ENCODE results near the gene APOA5. TPM values are rescaled to one million over a fixed set of nuclear protein-coding genes. Genes with fewer than 3 reads are reported as not detected.

Gene APOA5
- polyA plus RNA-seq, 1 of the 3 experiments (the other 2 are of a cell fraction), result not detected

DNA sequence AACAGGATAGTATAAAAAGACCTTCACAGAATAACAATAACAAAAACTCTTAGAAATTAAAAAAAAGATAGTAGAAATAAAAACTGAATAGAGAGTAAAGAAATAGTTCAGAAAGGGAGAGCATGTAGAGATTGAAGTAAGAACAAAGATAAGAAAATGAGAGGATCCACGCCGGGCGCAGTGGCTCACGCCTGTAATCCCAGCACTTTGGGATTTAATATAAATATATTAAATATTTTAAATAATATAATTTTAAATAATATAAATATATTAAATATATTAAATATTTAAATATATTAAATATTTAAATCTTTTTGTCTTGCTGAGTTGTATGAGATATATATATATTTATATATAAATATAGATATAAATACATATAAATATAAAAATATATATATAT, 20.4 kb upstream of the APOA5 start:
- Histone ChIP-seq H3K9me2 (no peaks in the 10 kb centered on the region), H3K27ac (ENCODE audit: low read depth in 2 of 2, low read length in 1 of 2) (no peak overlapping the region), H3K79me2 (ENCODE audit: insufficient read depth) (no peaks in the 10 kb centered on the region), H3K4me1 (ENCODE audit: control insufficient read depth in 1 of 2, insufficient read depth in 2 of 2, low read depth in 1 of 2, low read length in 1 of 2) (no peaks in the 10 kb centered on the region), H3K9me3 (no peaks in the 10 kb centered on the region), H2AFZ (ENCODE audit: low read depth) (no peak overlapping the region), H3K27me3 (ENCODE audit: insufficient read depth) (no peaks in the 10 kb centered on the region), H3K4me3 (ENCODE audit: low read depth in 2 of 2, low read length in 1 of 2) (no peak overlapping the region), H4K20me1 (ENCODE audit: insufficient read depth) (no peaks in the 10 kb centered on the region), H3K9ac (no peak overlapping the region), H3F3A (replicated peaks; ENCODE audit: insufficient read depth) (no peaks in the 10 kb centered on the region), H3K36me3 (replicated peaks in 1 of 2; ENCODE audit: control insufficient read depth in 1 of 2, insufficient read depth in 2 of 2, low read length in 1 of 2) (no peaks in the 10 kb centered on the region), H3K4me2 (no peak overlapping the region)
- CTCF ChIA-PET, result interaction anchor here (1.5 kb wide), 1 partner anchor 21 kb away, joined by 7 read pairs; the partner anchor contains the start of gene APOA5
- no peak for DNase-seq
- WGBS (ENCODE audit: low lambda C conversion rate), result 95% methylated on average over 4 of the region's 4 CpGs
- no peak for TF ChIP-seq POLR2AphosphoS5 (IDR thresholded peaks at IDR 0.05; ENCODE audit: low read depth, low read length)
- no peak for TF ChIP-seq RFX5 (IDR thresholded peaks at IDR 0.05; ENCODE audit: low read length)
- POLR2A ChIA-PET, result no interaction called here

DNA sequence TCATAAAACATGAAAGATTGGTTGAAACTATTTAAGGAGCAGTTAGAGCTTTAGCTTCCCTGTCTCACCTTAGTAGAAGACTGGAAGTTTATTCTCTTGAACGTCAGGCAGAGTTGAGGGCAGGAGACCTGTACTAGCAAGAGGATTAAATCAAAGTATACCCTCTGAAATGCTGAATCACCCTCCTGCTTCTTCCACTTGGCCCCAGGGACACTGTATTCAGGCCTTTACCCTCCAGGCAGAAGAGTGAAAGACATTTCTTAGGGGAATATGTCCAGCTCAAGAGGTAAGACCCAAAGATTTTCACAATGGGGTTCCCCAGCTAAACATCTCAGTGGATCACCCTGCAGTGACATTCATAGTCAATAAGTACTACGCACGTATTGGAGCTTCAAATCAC, 19.5 kb upstream of the APOA5 start:
- H3K79me2 ChIP-seq (ENCODE audit: insufficient read depth), result no peaks in the 10 kb centered on the region
- no peaks in the 10 kb centered on the region for H3F3A ChIP-seq (replicated peaks; ENCODE audit: insufficient read depth)
- no peak for TF ChIP-seq SMC3 (IDR thresholded peaks at IDR 0.05; ENCODE audit: low read depth, low read length)
- TF ChIP-seq RAD21 (IDR thresholded peaks at IDR 0.05; ENCODE audit: low read length), result no peak
- no peak for TF ChIP-seq TCF12 (IDR thresholded peaks at IDR 0.05)
- TF ChIP-seq, protein P1, sequence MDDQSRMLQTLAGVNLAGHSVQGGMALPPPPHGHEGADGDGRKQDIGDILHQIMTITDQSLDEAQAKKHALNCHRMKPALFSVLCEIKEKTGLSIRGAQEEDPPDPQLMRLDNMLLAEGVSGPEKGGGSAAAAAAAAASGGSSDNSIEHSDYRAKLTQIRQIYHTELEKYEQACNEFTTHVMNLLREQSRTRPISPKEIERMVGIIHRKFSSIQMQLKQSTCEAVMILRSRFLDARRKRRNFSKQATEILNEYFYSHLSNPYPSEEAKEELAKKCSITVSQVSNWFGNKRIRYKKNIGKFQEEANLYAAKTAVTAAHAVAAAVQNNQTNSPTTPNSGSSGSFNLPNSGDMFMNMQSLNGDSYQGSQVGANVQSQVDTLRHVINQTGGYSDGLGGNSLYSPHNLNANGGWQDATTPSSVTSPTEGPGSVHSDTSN (IDR thresholded peaks at IDR 0.05), result no peak
- TF ChIP-seq GABPA (IDR thresholded peaks at IDR 0.05; ENCODE audit: low read depth), result no peak
- no peak for TF ChIP-seq NFIC (IDR thresholded peaks at IDR 0.05; ENCODE audit: borderline replicate concordance)
- no peak for TF ChIP-seq FOXM1 (IDR thresholded peaks at IDR 0.05; ENCODE audit: low read depth)
- no peak overlapping the region for H2AFZ ChIP-seq (ENCODE audit: low read depth)
- H3K4me3 ChIP-seq (ENCODE audit: low read depth in 2 of 2, low read length in 1 of 2), result no peak overlapping the region
- no peaks in the 10 kb centered on the region for H3K4me1 ChIP-seq (ENCODE audit: control insufficient read depth in 1 of 2, insufficient read depth in 2 of 2, low read depth in 1 of 2, low read length in 1 of 2)
- no peaks in the 10 kb centered on the region for H3K9me3 ChIP-seq
- H3K4me2 ChIP-seq, result no peak overlapping the region
- ChIA-PET CTCF (interaction anchor here (1.4 kb wide), 1 partner anchor 20 kb away, joined by 4 read pairs; the partner anchor contains the start of gene APOA5), POLR2A (no interaction called here)
- 84% methylated on average over 3 of the region's 3 CpGs for WGBS (ENCODE audit: low lambda C conversion rate)
- H4K20me1 ChIP-seq (ENCODE audit: insufficient read depth), result no peaks in the 10 kb centered on the region
- no peaks in the 10 kb centered on the region for H3K36me3 ChIP-seq (replicated peaks in 1 of 2; ENCODE audit: control insufficient read depth in 1 of 2, insufficient read depth in 2 of 2, low read length in 1 of 2)
- H3K27ac ChIP-seq (ENCODE audit: low read depth in 2 of 2, low read length in 1 of 2), result no peak overlapping the region
- no peaks in the 10 kb centered on the region for H3K27me3 ChIP-seq (ENCODE audit: insufficient read depth)
- no peaks in the 10 kb centered on the region for H3K9me2 ChIP-seq
- H3K9ac ChIP-seq, result no peak overlapping the region
- no peak for DNase-seq

GRCh38 chr11:116808262-116809175, 16.8 kb upstream of the APOA5 start:
- H3K79me2 ChIP-seq (ENCODE audit: insufficient read depth), result no peaks in the 10 kb centered on the region
- H3K9me3 ChIP-seq, result no peaks in the 10 kb centered on the region
- WGBS (ENCODE audit: low lambda C conversion rate), result 75% methylated on average over 14 of the region's 14 CpGs
- no peak overlapping the region for H3K4me3 ChIP-seq (ENCODE audit: low read depth in 2 of 2, low read length in 1 of 2)
- no peak overlapping the region for H3K9ac ChIP-seq
- H3K27ac ChIP-seq (ENCODE audit: low read depth in 2 of 2, low read length in 1 of 2), result no peak overlapping the region
- no peak for TF ChIP-seq EZH2phosphoT487 (IDR thresholded peaks at IDR 0.05; ENCODE audit: borderline replicate concordance, low read depth)
- no peak for TF ChIP-seq GABPA (IDR thresholded peaks at IDR 0.05; ENCODE audit: low read depth)
- no peak for TF ChIP-seq FOXM1 (IDR thresholded peaks at IDR 0.05; ENCODE audit: low read depth)
- TF ChIP-seq FOSL2 (IDR thresholded peaks at IDR 0.05; ENCODE audit: borderline replicate concordance, low read depth), result no peak
- no peak for TF ChIP-seq FOXJ3 (CRISPR knock-in tag; IDR thresholded peaks at IDR 0.05)
- TF ChIP-seq RFX5 (IDR thresholded peaks at IDR 0.05; ENCODE audit: low read length), result no peak
- TF ChIP-seq POLR2AphosphoS5 (IDR thresholded peaks at IDR 0.05; ENCODE audit: low read depth, low read length), result no peak
- no peak for TF ChIP-seq JUND (IDR thresholded peaks at IDR 0.05)
- no peak for TF ChIP-seq SIN3A (IDR thresholded peaks at IDR 0.05; ENCODE audit: borderline replicate concordance, low read depth, low read length)
- no peak for TF ChIP-seq EP300 (IDR thresholded peaks at IDR 0.05; ENCODE audit: borderline replicate concordance in 1 of 2, low read depth in 1 of 2, low read length in 1 of 2)
- TF ChIP-seq, protein P2, sequence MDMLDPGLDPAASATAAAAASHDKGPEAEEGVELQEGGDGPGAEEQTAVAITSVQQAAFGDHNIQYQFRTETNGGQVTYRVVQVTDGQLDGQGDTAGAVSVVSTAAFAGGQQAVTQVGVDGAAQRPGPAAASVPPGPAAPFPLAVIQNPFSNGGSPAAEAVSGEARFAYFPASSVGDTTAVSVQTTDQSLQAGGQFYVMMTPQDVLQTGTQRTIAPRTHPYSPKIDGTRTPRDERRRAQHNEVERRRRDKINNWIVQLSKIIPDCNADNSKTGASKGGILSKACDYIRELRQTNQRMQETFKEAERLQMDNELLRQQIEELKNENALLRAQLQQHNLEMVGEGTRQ (IDR thresholded peaks at IDR 0.05; ENCODE audit: borderline replicate concordance, low read depth, low read length), result no peak
- no peak for TF ChIP-seq TCF12 (IDR thresholded peaks at IDR 0.05)
- no peaks in the 10 kb centered on the region for H4K20me1 ChIP-seq (ENCODE audit: insufficient read depth)
- no peak for DNase-seq
- ChIA-PET POLR2A (no interaction called here), CTCF (no interaction called here)
- no peaks in the 10 kb centered on the region for H3K27me3 ChIP-seq (ENCODE audit: insufficient read depth)
- no peak overlapping the region for H3K4me2 ChIP-seq
- H3K36me3 ChIP-seq (replicated peaks in 1 of 2; ENCODE audit: control insufficient read depth in 1 of 2, insufficient read depth in 2 of 2, low read length in 1 of 2), result no peaks in the 10 kb centered on the region
- no peak overlapping the region for H2AFZ ChIP-seq (ENCODE audit: low read depth)
- H3K9me2 ChIP-seq, result no peaks in the 10 kb centered on the region
- no peaks in the 10 kb centered on the region for H3K4me1 ChIP-seq (ENCODE audit: control insufficient read depth in 1 of 2, insufficient read depth in 2 of 2, low read depth in 1 of 2, low read length in 1 of 2)
- H3F3A ChIP-seq (replicated peaks; ENCODE audit: insufficient read depth), result no peaks in the 10 kb centered on the region
